ENCODE data around the gene GDPD3. TPM values are rescaled to one million over a fixed set of nuclear protein-coding genes. Genes with fewer than 3 reads are reported as not detected.

GDPD3 gene
- total RNA-seq, 5 donors from 2014 or later (not counting 1 experiment from before 2014, with no cell fraction given): 11.1 to 27.2 (median 22.1) TPM

- H3K4me3 ChIP-seq (ENCODE audit: control insufficient read depth in 1 of 2, extremely low read depth in 1 of 2, low read length in 1 of 2): peak within 1 kb of the TSS; percentile 62
- POLR2A ChIA-PET: interaction anchor here in 1 of 2 donors (1.0 kb wide), 1 partner anchor 91 kb away, joined by 3 read pairs; the partner anchor contains the start of gene CORO1A
These were observed 21.6 kb downstream of the GDPD3 start, which contains the start of gene TBX6 for GRCh38 chr16:30091474-30092372. Gene TBX6, minus strand, starts transcription at chr16:30091924. Its CDS starts 731 bp downstream, at chr16:30091193.

GRCh38 chr16:30090610-30091331, 22.6 kb downstream of the GDPD3 start:
- ATAC-seq (replicated peaks in 1 of 4) (no peak), DNase-seq (no peak)
- H3K9me3 Mint-ChIP-seq: no peaks in the 10 kb centered on the region
- peaks cover 23% of the 10 kb centered on the region for H3K36me3 Mint-ChIP-seq
- peak overlapping the region in 1 of 2 donors; percentile 54 for H3K4me3 ChIP-seq (ENCODE audit: control insufficient read depth in 1 of 2, extremely low read depth in 1 of 2, low read length in 1 of 2)
- H3K27me3 Mint-ChIP-seq: no peaks in the 10 kb centered on the region
- POLR2A ChIA-PET: interaction anchor here in 1 of 2 donors (0.5 kb wide), 1 partner anchor 451 kb away, joined by 3 read pairs; no protein-coding TSS in a partner anchor
- peaks cover 45 to 54% (median 52%) of the 10 kb centered on the region in 3 donors for H3K4me1 Mint-ChIP-seq
- CTCF ChIA-PET: interaction anchor here (0.5 to 3.9 kb wide), 12 partner anchors 10 to 339 kb away, joined by 3 to 13 read pairs (median 4); partner anchors contain the start of genes ALDOA (in 1 of the 2), CORO1A (in 1 of the 2), DCTPP1 (in 1 of the 2) and MAPK3 (in 1 of the 2)
- peak overlapping the region; percentile 9 for H3K27ac ChIP-seq (ENCODE audit: low read length)
- peak overlapping the region; percentile 88 to 92 for H3K27ac Mint-ChIP-seq
- no peaks in the 10 kb centered on the region for H3K9me3 ChIP-seq
- H3K36me3 ChIP-seq (ENCODE audit: control insufficient read depth in 2 of 2, extremely low read depth in 1 of 2, insufficient read depth in 1 of 2, low read length in 1 of 2): peaks cover 12 to 19% of the 10 kb centered on the region in 2 donors
- WGBS (ENCODE audit: insufficient coverage): 88% methylated on average over 14 of the region's 26 CpGs
- peak overlapping the region; percentile 57 to 93 (median 63) for H3K4me3 Mint-ChIP-seq
- H3K27me3 ChIP-seq (replicated peaks in 1 of 2; ENCODE audit: control insufficient read depth in 2 of 2, extremely low read depth in 1 of 2, insufficient read depth in 2 of 2, low read length in 1 of 2): no peaks in the 10 kb centered on the region
- peaks cover 38 to 63% of the 10 kb centered on the region in 2 experiments for H3K4me1 ChIP-seq (ENCODE audit: control insufficient read depth in 1 of 2, extremely low read depth in 1 of 2, insufficient read depth in 2 of 2, low read length in 2 of 2)

More at GRCh38 chr16:30091474-30092372, 21.6 kb downstream of the GDPD3 start, which contains the start of gene TBX6:
- Mint-ChIP-seq H3K9me3 (peaks cover 0 to under 1% (median under 1%) of the 10 kb centered on the region in 3 donors), H3K4me3 (peak within 1 kb of the TSS; percentile 83 to 93 (median 84)), H3K27ac (peak within 1 kb of the TSS; percentile 96), H3K4me1 (peaks cover 47 to 56% (median 52%) of the 10 kb centered on the region in 3 donors), H3K27me3 (no peaks in the 10 kb centered on the region), H3K36me3 (peaks cover 23% of the 10 kb centered on the region)
- H3K36me3 ChIP-seq (ENCODE audit: control insufficient read depth in 2 of 2, extremely low read depth in 1 of 2, insufficient read depth in 1 of 2, low read length in 1 of 2): peaks cover 6 to 19% of the 10 kb centered on the region in 2 donors
- ATAC-seq (replicated peaks in 1 of 4) (peak; percentile 79 to 87 (median 82)), DNase-seq (peak; percentile 82 to 95 (median 90))
- H3K4me1 ChIP-seq (ENCODE audit: control insufficient read depth in 1 of 2, extremely low read depth in 1 of 2, insufficient read depth in 2 of 2, low read length in 2 of 2): peaks cover 38 to 69% of the 10 kb centered on the region in 2 experiments
- 3% methylated on average over 64 of the region's 76 CpGs for WGBS (ENCODE audit: insufficient coverage)
- H3K9me3 ChIP-seq: no peaks in the 10 kb centered on the region
- no peaks in the 10 kb centered on the region for H3K27me3 ChIP-seq (replicated peaks in 1 of 2; ENCODE audit: control insufficient read depth in 2 of 2, extremely low read depth in 1 of 2, insufficient read depth in 2 of 2, low read length in 1 of 2)
- CTCF ChIA-PET: interaction anchor here in 1 of 2 donors (0.7 to 3.9 kb wide), 16 partner anchors 11 to 338 kb away, joined by 3 to 13 read pairs (median 3); partner anchors contain the start of genes ALDOA, CORO1A, DCTPP1 and PPP4C
- peak within 1 kb of the TSS; percentile 74 for H3K27ac ChIP-seq (ENCODE audit: low read length)

GRCh38 chr16:30088832-30089624, 24.3 kb downstream of the GDPD3 start:
- peaks cover 9 to 23% of the 10 kb centered on the region in 2 donors for H3K36me3 ChIP-seq (ENCODE audit: control insufficient read depth in 2 of 2, extremely low read depth in 1 of 2, insufficient read depth in 1 of 2, low read length in 1 of 2)
- no peak overlapping the region for H3K4me3 ChIP-seq (ENCODE audit: control insufficient read depth in 1 of 2, extremely low read depth in 1 of 2, low read length in 1 of 2)
- ATAC-seq (replicated peaks in 1 of 4) (no peak), DNase-seq (no peak)
- 96% methylated on average over 20 of the region's 22 CpGs for WGBS (ENCODE audit: insufficient coverage)
- H3K27me3 ChIP-seq (replicated peaks in 1 of 2; ENCODE audit: control insufficient read depth in 2 of 2, extremely low read depth in 1 of 2, insufficient read depth in 2 of 2, low read length in 1 of 2): no peaks in the 10 kb centered on the region
- ChIA-PET POLR2A (no interaction called here), CTCF (interaction anchor here in 1 of 2 donors (0.9 to 1.8 kb wide), 2 partner anchors 13 to 54 kb away, joined by 3 to 5 read pairs; partner anchors contain the start of gene PPP4C)
- peaks cover 25 to 49% of the 10 kb centered on the region in 2 experiments for H3K4me1 ChIP-seq (ENCODE audit: control insufficient read depth in 1 of 2, extremely low read depth in 1 of 2, insufficient read depth in 2 of 2, low read length in 2 of 2)
- no peaks in the 10 kb centered on the region for H3K27me3 Mint-ChIP-seq
- peak overlapping the region; percentile 88 to 92 for H3K27ac Mint-ChIP-seq
- H3K9me3 ChIP-seq: no peaks in the 10 kb centered on the region
- peaks cover 17% of the 10 kb centered on the region for H3K36me3 Mint-ChIP-seq
- peaks cover 36 to 45% (median 41%) of the 10 kb centered on the region in 3 donors for H3K4me1 Mint-ChIP-seq
- no peak overlapping the region for H3K27ac ChIP-seq (ENCODE audit: low read length)
- H3K9me3 Mint-ChIP-seq: no peaks in the 10 kb centered on the region
- peak overlapping the region in 2 of 3 donors; percentile 41 to 66 for H3K4me3 Mint-ChIP-seq

GRCh38 chr16:30088237-30088831, 25.0 kb downstream of the GDPD3 start:
- H3K36me3 ChIP-seq (ENCODE audit: control insufficient read depth in 2 of 2, extremely low read depth in 1 of 2, insufficient read depth in 1 of 2, low read length in 1 of 2): peaks cover 16 to 26% of the 10 kb centered on the region in 2 donors
- ChIA-PET CTCF (no interaction called here), POLR2A (no interaction called here)
- no peaks in the 10 kb centered on the region for H3K9me3 ChIP-seq
- H3K27me3 ChIP-seq (replicated peaks in 1 of 2; ENCODE audit: control insufficient read depth in 2 of 2, extremely low read depth in 1 of 2, insufficient read depth in 2 of 2, low read length in 1 of 2): no peaks in the 10 kb centered on the region
- no peaks in the 10 kb centered on the region for H3K27me3 Mint-ChIP-seq
- H3K36me3 Mint-ChIP-seq: peaks cover 15% of the 10 kb centered on the region
- peak overlapping the region; percentile 80 to 84 for H3K27ac Mint-ChIP-seq
- no peaks in the 10 kb centered on the region for H3K9me3 Mint-ChIP-seq
- H3K4me1 Mint-ChIP-seq: peaks cover 32 to 44% (median 38%) of the 10 kb centered on the region in 3 donors
- no peak overlapping the region for H3K4me3 ChIP-seq (ENCODE audit: control insufficient read depth in 1 of 2, extremely low read depth in 1 of 2, low read length in 1 of 2)
- peaks cover 19 to 42% of the 10 kb centered on the region in 2 experiments for H3K4me1 ChIP-seq (ENCODE audit: control insufficient read depth in 1 of 2, extremely low read depth in 1 of 2, insufficient read depth in 2 of 2, low read length in 2 of 2)
- H3K4me3 Mint-ChIP-seq: no peak overlapping the region
- no peak overlapping the region for H3K27ac ChIP-seq (ENCODE audit: low read length)
- DNase-seq: no peak
- ATAC-seq (replicated peaks in 1 of 4): no peak
- WGBS (ENCODE audit: insufficient coverage): 100% methylated on average over 1 of the region's 10 CpGs

GRCh38 chr16:30087181-30087898, 26.0 kb downstream of the GDPD3 start:
- peak in 1 of 35 experiments; percentile 30 for DNase-seq
- CTCF ChIA-PET: no interaction called here

More at GRCh38 chr16:30087181-30087898, 26.0 kb downstream of the GDPD3 start:
- POLR2A ChIA-PET: no interaction called here
- H3K36me3 ChIP-seq (ENCODE audit: control insufficient read depth in 2 of 2, extremely low read depth in 1 of 2, insufficient read depth in 1 of 2, low read length in 1 of 2): peaks cover 26 to 33% of the 10 kb centered on the region in 2 donors
- H3K4me3 Mint-ChIP-seq: no peak overlapping the region
- H3K27ac Mint-ChIP-seq: peak overlapping the region; percentile 43 to 73
- H3K27me3 ChIP-seq (replicated peaks in 1 of 2; ENCODE audit: control insufficient read depth in 2 of 2, extremely low read depth in 1 of 2, insufficient read depth in 2 of 2, low read length in 1 of 2): no peaks in the 10 kb centered on the region
- no peak overlapping the region for H3K4me3 ChIP-seq (ENCODE audit: control insufficient read depth in 1 of 2, extremely low read depth in 1 of 2, low read length in 1 of 2)
- H3K36me3 Mint-ChIP-seq: peaks cover 21% of the 10 kb centered on the region
- 96% methylated on average over 9 of the region's 11 CpGs for WGBS (ENCODE audit: insufficient coverage)
- no peaks in the 10 kb centered on the region for H3K9me3 ChIP-seq
- no peaks in the 10 kb centered on the region for H3K27me3 Mint-ChIP-seq
- H3K4me1 Mint-ChIP-seq: peaks cover 28 to 39% (median 32%) of the 10 kb centered on the region in 3 donors
- no peak for ATAC-seq (replicated peaks in 1 of 4)
- H3K9me3 Mint-ChIP-seq: no peaks in the 10 kb centered on the region
- H3K27ac ChIP-seq (ENCODE audit: low read length): no peak overlapping the region
- peaks cover 15 to 33% of the 10 kb centered on the region in 2 experiments for H3K4me1 ChIP-seq (ENCODE audit: control insufficient read depth in 1 of 2, extremely low read depth in 1 of 2, insufficient read depth in 2 of 2, low read length in 2 of 2)
